ENCODE results near the gene TMBIM6.

DNA sequence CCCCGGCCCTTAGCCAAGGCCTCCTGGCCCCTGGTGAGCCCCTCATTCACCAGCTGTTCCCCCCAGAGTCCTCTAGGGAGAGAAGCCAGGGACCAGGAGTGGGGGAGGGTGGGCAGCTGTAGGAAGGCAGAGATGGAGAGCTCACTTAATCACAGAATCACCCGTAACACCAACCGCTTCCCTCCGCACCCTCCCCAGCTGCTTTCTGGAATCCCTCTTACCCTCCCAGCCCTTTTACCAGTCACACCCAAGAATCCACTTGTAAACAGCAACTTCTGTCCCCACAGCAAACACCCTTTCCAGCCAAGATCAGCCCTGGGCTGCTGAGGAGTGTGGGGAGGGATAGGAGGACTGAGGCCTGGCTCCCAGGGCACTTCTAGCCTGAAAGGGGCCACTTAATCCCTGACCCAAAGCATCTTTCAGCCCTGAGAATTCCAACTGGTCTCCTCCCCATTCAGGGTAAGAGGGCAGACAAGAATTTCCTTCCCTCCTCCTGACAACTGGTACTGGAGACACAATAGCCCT is 68.1 kb downstream of the TMBIM6 start:
- TF ChIP-seq TAF1 (IDR thresholded peaks at IDR 0.05; ENCODE audit: low read depth, low read length): no peak
- no peak for TF ChIP-seq POLR2A (IDR thresholded peaks at IDR 0.05; ENCODE audit: low read depth, low read length)
- no peak for TF ChIP-seq POLR2AphosphoS5 (IDR thresholded peaks at IDR 0.05; ENCODE audit: low read depth, low read length)

Data from GM12891 (cell line).